Measurements from ENCODE around the gene FBXW5.

FBXW5 gene

GRCh38 chr9:136958898-136959850 lies 14.6 kb upstream of the FBXW5 start:
- TF ChIP-seq CTCF (IDR thresholded peaks at IDR 0.05; ENCODE audit: low read depth, low read length) = no peak
- no peak overlapping the region for H3K4me3 ChIP-seq (ENCODE audit: low read depth, low read length)

GRCh38 chr9:136958473-136958872 lies 13.9 kb upstream of the FBXW5 start:
- TF ChIP-seq CTCF (IDR thresholded peaks at IDR 0.05; ENCODE audit: low read depth, low read length) = no peak
- H3K4me3 ChIP-seq (ENCODE audit: low read depth, low read length) = no peak overlapping the region

- no peak for TF ChIP-seq CTCF (IDR thresholded peaks at IDR 0.05; ENCODE audit: low read depth, low read length)
These were observed 13.4 kb upstream of the FBXW5 start for GRCh38 chr9:136957901-136958300.

GRCh38 chr9:136957461-136957860 lies 12.9 kb upstream of the FBXW5 start:
- no peak for TF ChIP-seq CTCF (IDR thresholded peaks at IDR 0.05; ENCODE audit: low read depth, low read length)

More at GRCh38 chr9:136957901-136958300, 13.4 kb upstream of the FBXW5 start:
- H3K4me3 ChIP-seq (ENCODE audit: low read depth, low read length) = no peak overlapping the region

GRCh38 chr9:136956604-136957003 lies 12.1 kb upstream of the FBXW5 start:
- H3K4me3 ChIP-seq (ENCODE audit: low read depth, low read length) = no peak overlapping the region
- no peak for TF ChIP-seq CTCF (IDR thresholded peaks at IDR 0.05; ENCODE audit: low read depth, low read length)

More at GRCh38 chr9:136957461-136957860, 12.9 kb upstream of the FBXW5 start:
- H3K4me3 ChIP-seq (ENCODE audit: low read depth, low read length) = no peak overlapping the region

- no peak for TF ChIP-seq CTCF (IDR thresholded peaks at IDR 0.05; ENCODE audit: low read depth, low read length)
These were observed 11.4 kb upstream of the FBXW5 start for GRCh38 chr9:136955943-136956335.

GRCh38 chr9:136955202-136955942 lies 10.8 kb upstream of the FBXW5 start:
- H3K4me3 ChIP-seq (ENCODE audit: low read depth, low read length) = no peak overlapping the region
- no peak for TF ChIP-seq CTCF (IDR thresholded peaks at IDR 0.05; ENCODE audit: low read depth, low read length)

More at GRCh38 chr9:136955943-136956335, 11.4 kb upstream of the FBXW5 start:
- no peak overlapping the region for H3K4me3 ChIP-seq (ENCODE audit: low read depth, low read length)

Data from WI38 (cell line).